Esophagus squamous epithelium (tissue), 4 donors: ENCODE data around the gene TRIM67.

Experiments used
- CTCF ChIP-seq, 6 experiments: fragments of 450-650 bp in 4 of 6; fragments of 200-600 bp in 2 of 6; sonication (generic) in 2 of 6; IDR thresholded peaks; one replicate each; pipeline ENCODE4 v1.5.1; 2016 to 2019; ENCODE audit warnings: antibody characterized with exemption in 6 of 6, mild to moderate bottlenecking in 4 of 6, moderate library complexity in 4 of 6
- POLR2A ChIP-seq, 4 donors: fragments of 450-650 bp; IDR thresholded peaks; one replicate each; pipeline ENCODE4 v1.6.1; 2017; ENCODE audit warnings: antibody characterized with exemption in 4 of 4, mild to moderate bottlenecking in 4 of 4, moderate library complexity in 3 of 4

GRCh38 chr1:231264642-231265041, 102.8 kb downstream of the TRIM67 start:
- TF ChIP-seq CTCF (IDR thresholded peaks at IDR 0.05) (no peak), POLR2A (IDR thresholded peaks at IDR 0.05) (no peak)
